D721Med (cell line): ENCODE results near the gene MALSU1.

Source experiments
- DNase-seq: peaks from one replicate; pipeline ENCODE4 v3.0.0; 2011; ENCODE audit warnings: low spot score; ENCODE audit not compliant: insufficient read length
- FAIRE-seq: peaks from 2 replicates; lab custom pipeline; 2011; peaks lifted over from hg19 to GRCh38; lab: Jason Lieb, UNC
- TF ChIP-seq, protein P1 (sequence below): IDR thresholded peaks from 2 replicates; pipeline ENCODE4 v1.5.1; 2012; ENCODE audit warnings: mild to moderate bottlenecking, control low read depth; ENCODE audit not compliant: insufficient read depth; ENCODE audit errors: missing control alignments

The MALSU1 gene

GRCh38 chr7:23335621-23336020 lies 36.5 kb downstream of the MALSU1 start:
- FAIRE-seq (no peak), DNase-seq (no peak)
- TF ChIP-seq, protein P1, sequence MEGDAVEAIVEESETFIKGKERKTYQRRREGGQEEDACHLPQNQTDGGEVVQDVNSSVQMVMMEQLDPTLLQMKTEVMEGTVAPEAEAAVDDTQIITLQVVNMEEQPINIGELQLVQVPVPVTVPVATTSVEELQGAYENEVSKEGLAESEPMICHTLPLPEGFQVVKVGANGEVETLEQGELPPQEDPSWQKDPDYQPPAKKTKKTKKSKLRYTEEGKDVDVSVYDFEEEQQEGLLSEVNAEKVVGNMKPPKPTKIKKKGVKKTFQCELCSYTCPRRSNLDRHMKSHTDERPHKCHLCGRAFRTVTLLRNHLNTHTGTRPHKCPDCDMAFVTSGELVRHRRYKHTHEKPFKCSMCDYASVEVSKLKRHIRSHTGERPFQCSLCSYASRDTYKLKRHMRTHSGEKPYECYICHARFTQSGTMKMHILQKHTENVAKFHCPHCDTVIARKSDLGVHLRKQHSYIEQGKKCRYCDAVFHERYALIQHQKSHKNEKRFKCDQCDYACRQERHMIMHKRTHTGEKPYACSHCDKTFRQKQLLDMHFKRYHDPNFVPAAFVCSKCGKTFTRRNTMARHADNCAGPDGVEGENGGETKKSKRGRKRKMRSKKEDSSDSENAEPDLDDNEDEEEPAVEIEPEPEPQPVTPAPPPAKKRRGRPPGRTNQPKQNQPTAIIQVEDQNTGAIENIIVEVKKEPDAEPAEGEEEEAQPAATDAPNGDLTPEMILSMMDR, result no peak

DNA sequence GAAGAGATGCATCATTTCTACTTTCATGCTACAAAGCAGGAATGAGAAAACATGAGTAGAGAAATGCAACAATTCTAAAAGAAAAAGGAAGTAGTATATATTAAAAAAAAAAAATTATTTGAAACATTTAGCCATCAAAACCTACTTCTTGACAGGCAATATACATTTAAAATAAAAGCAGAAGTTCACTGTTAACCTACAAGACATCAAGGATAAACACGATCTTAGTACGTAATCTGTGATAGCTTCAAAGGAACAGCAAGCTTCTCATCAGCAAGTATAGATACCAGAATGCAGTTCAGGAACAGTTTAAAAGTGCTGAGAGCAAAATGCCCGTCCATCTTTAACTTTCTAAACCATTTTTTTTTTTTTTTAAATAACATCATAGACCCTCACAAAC lies 36.9 kb downstream of the MALSU1 start:
- FAIRE-seq, result no peak
- TF ChIP-seq, protein P1, result no peak
- DNase-seq, result no peak

DNA sequence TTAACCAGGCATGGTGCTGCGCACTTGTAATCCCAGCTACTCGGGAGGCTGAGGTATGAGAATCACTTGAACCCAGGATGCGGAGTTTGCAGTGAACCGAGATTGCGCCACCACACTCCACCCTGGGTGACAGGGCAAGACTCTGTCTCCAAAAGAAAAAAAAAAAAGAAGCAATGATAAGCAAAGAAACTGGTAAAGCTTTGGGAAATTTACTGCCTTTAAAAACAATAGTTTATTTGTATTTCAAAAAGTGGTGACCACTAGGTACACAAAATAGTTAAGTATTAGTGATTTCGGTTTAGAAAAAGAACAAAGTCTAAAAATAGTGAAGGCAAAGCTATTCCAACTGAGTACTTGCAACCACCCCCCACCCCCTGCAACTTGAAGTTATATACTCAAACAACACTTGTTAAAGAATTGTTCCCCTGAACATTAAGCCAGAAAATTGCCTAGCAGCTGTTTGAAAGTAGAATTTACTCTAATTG lies 37.7 kb downstream of the MALSU1 start:
- DNase-seq (no peak), FAIRE-seq (no peak)
- TF ChIP-seq, protein P1, result no peak

GRCh38 chr7:23337374-23337773 lies 38.2 kb downstream of the MALSU1 start:
- FAIRE-seq (no peak), DNase-seq (no peak)
- TF ChIP-seq, protein P1, result no peak

GRCh38 chr7:23338439-23338838 lies 39.3 kb downstream of the MALSU1 start:
- TF ChIP-seq, protein P1, result no peak
- DNase-seq, result no peak
- FAIRE-seq, result no peak

- no peak for DNase-seq
- TF ChIP-seq, protein P1, result no peak
- no peak for FAIRE-seq
Observed at GRCh38 chr7:23338863-23339262, 39.7 kb downstream of the MALSU1 start.

DNA sequence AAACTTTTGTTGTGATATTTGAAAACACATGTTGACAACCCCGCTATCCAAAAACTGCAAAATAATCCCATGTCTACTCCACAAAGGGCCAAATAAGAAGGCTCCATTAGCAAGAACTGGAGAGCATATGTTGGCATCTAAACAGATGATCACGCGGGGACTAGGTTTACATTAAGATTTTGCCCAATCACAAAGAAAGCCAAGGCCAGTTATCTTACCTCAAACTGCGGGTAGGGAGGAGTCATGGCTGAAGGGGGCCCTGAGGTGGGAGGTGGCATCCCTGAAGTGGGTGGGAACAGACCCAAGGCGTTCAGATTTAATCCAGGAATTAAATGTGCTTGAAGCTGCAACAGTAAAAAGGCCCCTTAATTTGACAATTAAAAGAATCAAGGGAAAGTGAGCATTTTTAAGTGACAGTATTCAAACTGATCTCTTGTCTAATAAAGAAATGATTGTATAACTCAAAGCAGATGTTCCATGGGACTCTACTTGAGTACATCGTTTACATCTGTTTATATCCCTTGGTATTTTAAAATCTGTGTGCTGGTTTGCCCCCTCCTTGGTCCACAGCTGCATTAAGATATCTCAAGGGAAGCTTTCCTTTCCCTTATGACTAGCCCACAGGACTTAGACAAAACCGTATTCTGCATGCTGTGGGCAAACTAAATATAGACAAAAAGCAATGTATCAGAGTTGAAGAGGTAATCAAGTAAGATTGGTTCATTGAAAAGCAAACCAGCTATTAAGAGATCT lies 42.9 kb downstream of the MALSU1 start:
- FAIRE-seq (no peak), DNase-seq (no peak)

More for the DNA sequence above, 42.9 kb downstream of the MALSU1 start:
- TF ChIP-seq, protein P1, result no peak
